Activated naive CD8-positive, alpha-beta T cell treated with anti-CD3 and anti-CD28 coated beads, Interleukin-2, amount 10 ng/mL, durations not matched to agents 7 days and 5 days (primary cell): ENCODE data around the gene RTEL1. TPM values are rescaled to one million over a fixed set of nuclear protein-coding genes. Genes with fewer than 3 reads are reported as not detected.

Experiments
- ATAC-seq: fragments of 150-1000 bp; cut with Tn5 transposase; one replicate; pipeline ENCODE4 v1.10.0; 2021; ENCODE audit warnings: low read depth, moderate library complexity
- POLR2A ChIA-PET: fragments of 350-600 bp; sonication (Branson Sonifier 250); formaldehyde crosslinking; loops from one replicate; lab custom pipeline; 2021; ENCODE audit warnings: antibody characterized with exemption; lab: Charles Lee
- DNase-seq: peaks from one replicate; pipeline ENCODE4 v3.0.0; 2021
- H3K27ac Mint-ChIP-seq: one replicate; pipeline ENCODE4 v1.8.0; 2022; ENCODE audit warnings: mild to moderate bottlenecking, mixed read lengths
- H3K27me3 Mint-ChIP-seq: one replicate; pipeline ENCODE4 v1.8.0; 2022; ENCODE audit warnings: mild to moderate bottlenecking, moderate library complexity, mixed read lengths
- H3K36me3 Mint-ChIP-seq: one replicate; pipeline ENCODE4 v1.8.0; 2021; ENCODE audit warnings: mild to moderate bottlenecking, mixed read lengths
- H3K4me1 Mint-ChIP-seq: one replicate; pipeline ENCODE4 v1.8.0; 2021; ENCODE audit warnings: mixed read lengths
- H3K4me3 Mint-ChIP-seq: one replicate; pipeline ENCODE4 v1.8.0; 2022; ENCODE audit warnings: mild to moderate bottlenecking, moderate library complexity, mixed read lengths
- H3K9me3 Mint-ChIP-seq: one replicate; pipeline ENCODE4 v1.8.0; 2021; ENCODE audit warnings: mixed read lengths
- total RNA-seq, 2 experiments: library from RNA; stranded (reverse); gene quantifications; one replicate each; pipeline ENCODE4 v1.2.3, GENCODE V29; 2021

The RTEL1 gene
- total RNA-seq, 2 experiments from 2014 or later = 41.3 to 41.5 TPM

- Mint-ChIP-seq H3K27me3 (no peaks in the 10 kb centered on the region), H3K27ac (peak overlapping the region; percentile 30), H3K9me3 (no peaks in the 10 kb centered on the region), H3K4me1 (peaks cover 11% of the 10 kb centered on the region), H3K4me3 (peak overlapping the region; percentile 70), H3K36me3 (peaks cover 4% of the 10 kb centered on the region)
- DNase-seq (peak; percentile 81), ATAC-seq (peak; percentile 9)
- POLR2A ChIA-PET = interaction anchor here (0.6 to 2.6 kb wide), 9 partner anchors 10 to 338 kb away, joined by 3 to 31 read pairs (median 4); partner anchors contain the start of genes ARFRP1, TPD52L2 and ZGPAT
Observed at GRCh38 chr20:63740070-63740626, 82.0 kb downstream of the RTEL1 start.

- no peaks in the 10 kb centered on the region for H3K27me3 Mint-ChIP-seq
- peaks cover 4% of the 10 kb centered on the region for H3K36me3 Mint-ChIP-seq
- ATAC-seq = peak; percentile 10
- peak overlapping the region; percentile 54 for H3K27ac Mint-ChIP-seq
- POLR2A ChIA-PET = interaction anchor here (0.6 to 2.6 kb wide), 9 partner anchors 10 to 337 kb away, joined by 3 to 31 read pairs (median 4); partner anchors contain the start of genes ARFRP1, TPD52L2 and ZGPAT
- no peak for DNase-seq
- no peaks in the 10 kb centered on the region for H3K9me3 Mint-ChIP-seq
- H3K4me3 Mint-ChIP-seq = peak overlapping the region; percentile 70
- peaks cover 9% of the 10 kb centered on the region for H3K4me1 Mint-ChIP-seq
Observed at GRCh38 chr20:63740627-63741353, 82.7 kb downstream of the RTEL1 start.

GRCh38 chr20:63741354-63741675, 83.2 kb downstream of the RTEL1 start:
- Mint-ChIP-seq H3K36me3 (peaks cover 4% of the 10 kb centered on the region), H3K9me3 (no peaks in the 10 kb centered on the region), H3K27ac (peak overlapping the region; percentile 54), H3K4me1 (peaks cover 4% of the 10 kb centered on the region), H3K4me3 (peak overlapping the region; percentile 70), H3K27me3 (no peaks in the 10 kb centered on the region)
- POLR2A ChIA-PET = interaction anchor here (1.3 to 2.6 kb wide), 5 partner anchors 9 to 337 kb away, joined by 3 to 31 read pairs (median 4); partner anchors contain the start of genes ARFRP1, TPD52L2 and ZGPAT
- DNase-seq (no peak), ATAC-seq (no peak)

GRCh38 chr20:63741676-63742380, 83.7 kb downstream of the RTEL1 start:
- ATAC-seq (no peak), DNase-seq (no peak)
- no peak overlapping the region for H3K27ac Mint-ChIP-seq
- H3K27me3 Mint-ChIP-seq = no peaks in the 10 kb centered on the region
- POLR2A ChIA-PET = interaction anchor here (1.4 to 2.6 kb wide), 4 partner anchors 9 to 123 kb away, joined by 3 to 31 read pairs (median 12); partner anchors contain the start of genes ARFRP1, TPD52L2 and ZGPAT
- H3K4me3 Mint-ChIP-seq = peak overlapping the region; percentile 70
- peaks cover 1% of the 10 kb centered on the region for H3K4me1 Mint-ChIP-seq
- peaks cover 4% of the 10 kb centered on the region for H3K36me3 Mint-ChIP-seq
- H3K9me3 Mint-ChIP-seq = no peaks in the 10 kb centered on the region

GRCh38 chr20:63742381-63743024, 84.4 kb downstream of the RTEL1 start:
- peaks cover 1% of the 10 kb centered on the region for H3K4me1 Mint-ChIP-seq
- POLR2A ChIA-PET = interaction anchor here (1.0 to 2.6 kb wide), 4 partner anchors 8 to 122 kb away, joined by 3 to 31 read pairs (median 12); partner anchors contain the start of genes ARFRP1, TPD52L2 and ZGPAT
- no peak for ATAC-seq
- H3K9me3 Mint-ChIP-seq = no peaks in the 10 kb centered on the region
- H3K27ac Mint-ChIP-seq = no peak overlapping the region
- no peak for DNase-seq
- H3K4me3 Mint-ChIP-seq = no peak overlapping the region
- peaks cover 4% of the 10 kb centered on the region for H3K36me3 Mint-ChIP-seq
- no peaks in the 10 kb centered on the region for H3K27me3 Mint-ChIP-seq

GRCh38 chr20:63743210-63743970, 85.3 kb downstream of the RTEL1 start:
- DNase-seq = no peak
- Mint-ChIP-seq H3K9me3 (no peaks in the 10 kb centered on the region), H3K4me3 (no peak overlapping the region), H3K4me1 (peaks cover 1% of the 10 kb centered on the region), H3K36me3 (peaks cover 4% of the 10 kb centered on the region), H3K27me3 (no peaks in the 10 kb centered on the region), H3K27ac (no peak overlapping the region)
- POLR2A ChIA-PET = interaction anchor here (1.0 to 1.2 kb wide), 2 partner anchors 8 to 121 kb away, joined by 3 read pairs; partner anchors contain the start of gene TPD52L2
- ATAC-seq = no peak

GRCh38 chr20:63744158-63744557, 86.0 kb downstream of the RTEL1 start:
- ATAC-seq = no peak

GRCh38 chr20:63744574-63745423, 86.7 kb downstream of the RTEL1 start:
- H3K27ac Mint-ChIP-seq = peak overlapping the region; percentile 48
- POLR2A ChIA-PET = interaction anchor here (1.2 to 1.4 kb wide), 2 partner anchors 9 to 37 kb away, joined by 3 to 4 read pairs; partner anchors contain the start of genes ARFRP1, LIME1 and ZGPAT
- peaks cover 4% of the 10 kb centered on the region for H3K36me3 Mint-ChIP-seq
- peaks cover 4% of the 10 kb centered on the region for H3K4me1 Mint-ChIP-seq
- no peaks in the 10 kb centered on the region for H3K9me3 Mint-ChIP-seq
- DNase-seq (no peak), ATAC-seq (no peak)
- no peaks in the 10 kb centered on the region for H3K27me3 Mint-ChIP-seq
- no peak overlapping the region for H3K4me3 Mint-ChIP-seq

More at GRCh38 chr20:63744158-63744557, 86.0 kb downstream of the RTEL1 start:
- POLR2A ChIA-PET = no interaction called here
- Mint-ChIP-seq H3K27me3 (no peaks in the 10 kb centered on the region), H3K9me3 (no peaks in the 10 kb centered on the region), H3K27ac (no peak overlapping the region), H3K4me3 (no peak overlapping the region), H3K36me3 (peaks cover 4% of the 10 kb centered on the region), H3K4me1 (peaks cover 1% of the 10 kb centered on the region)
- DNase-seq = no peak

- no peak for ATAC-seq
- no peak for DNase-seq
- H3K9me3 Mint-ChIP-seq = no peaks in the 10 kb centered on the region
- peak overlapping the region; percentile 54 for H3K27ac Mint-ChIP-seq
- H3K4me3 Mint-ChIP-seq = no peak overlapping the region
- no peaks in the 10 kb centered on the region for H3K27me3 Mint-ChIP-seq
- peaks cover 4% of the 10 kb centered on the region for H3K36me3 Mint-ChIP-seq
- POLR2A ChIA-PET = interaction anchor here (1.2 to 1.4 kb wide), 2 partner anchors 9 to 38 kb away, joined by 3 to 4 read pairs; partner anchors contain the start of genes ARFRP1, LIME1 and ZGPAT
- peaks cover 5% of the 10 kb centered on the region for H3K4me1 Mint-ChIP-seq
Observed at GRCh38 chr20:63745424-63745805, 87.3 kb downstream of the RTEL1 start.
